ENCODE data around the gene PRDM16.
"Not testable (repeated sequence)": the region's sequence is repeated elsewhere in the genome, so short reads cannot be mapped to it uniquely, and the experiment has no call there.

The PRDM16 gene

GRCh38 chr1:3236955-3237354, 168.0 kb downstream of the PRDM16 start:
- no peak for DNase-seq

- no peak for DNase-seq
Measured at GRCh38 chr1:3237570-3237969, 168.6 kb downstream of the PRDM16 start.

- DNase-seq, result no peak
Measured at GRCh38 chr1:3237994-3238702, 169.1 kb downstream of the PRDM16 start.

GRCh38 chr1:3238703-3239278, 169.8 kb downstream of the PRDM16 start:
- no peak for DNase-seq

GRCh38 chr1:3239991-3240390, 171.0 kb downstream of the PRDM16 start:
- not testable (repeated sequence) for DNase-seq

GRCh38 chr1:3240524-3241235, 171.7 kb downstream of the PRDM16 start:
- no peak for DNase-seq

- no peak for DNase-seq
Measured at GRCh38 chr1:3241236-3241550, 172.2 kb downstream of the PRDM16 start.

- no peak for DNase-seq
Measured at GRCh38 chr1:3241673-3242407, 172.8 kb downstream of the PRDM16 start.

GRCh38 chr1:3242408-3243260, 173.6 kb downstream of the PRDM16 start:
- DNase-seq, result no peak

GRCh38 chr1:3243304-3243703, 174.3 kb downstream of the PRDM16 start:
- DNase-seq, result no peak

GRCh38 chr1:3244025-3244926, 175.3 kb downstream of the PRDM16 start:
- DNase-seq, result no peak

GRCh38 chr1:3244927-3245315, 175.9 kb downstream of the PRDM16 start:
- no peak for DNase-seq

- DNase-seq, result no peak
Measured at GRCh38 chr1:3245344-3245743, 176.3 kb downstream of the PRDM16 start.

GRCh38 chr1:3245768-3246167, 176.8 kb downstream of the PRDM16 start:
- no peak for DNase-seq

GRCh38 chr1:3246251-3246650, 177.2 kb downstream of the PRDM16 start:
- DNase-seq, result no peak

- DNase-seq, result no peak
Measured at GRCh38 chr1:3247521-3248121, 178.6 kb downstream of the PRDM16 start.

GRCh38 chr1:3248155-3249141, 179.4 kb downstream of the PRDM16 start:
- DNase-seq, result no peak

- DNase-seq, result no peak
Measured at GRCh38 chr1:3249231-3249630, 180.2 kb downstream of the PRDM16 start.

- DNase-seq, result no peak
Measured at GRCh38 chr1:3249631-3250501, 180.9 kb downstream of the PRDM16 start.
